Esophagus squamous epithelium (tissue), 4 donors: ENCODE measurements around the gene GP1BA.

Experiments used
- CTCF ChIP-seq, 6 experiments: fragments of 450-650 bp in 4 of 6; fragments of 200-600 bp in 2 of 6; sonication (generic) in 2 of 6; IDR thresholded peaks; one replicate each; pipeline ENCODE4 v1.5.1; 2016 to 2019; ENCODE audit warnings: antibody characterized with exemption in 6 of 6, mild to moderate bottlenecking in 4 of 6, moderate library complexity in 4 of 6
- POLR2A ChIP-seq, 4 donors: fragments of 450-650 bp; IDR thresholded peaks; one replicate each; pipeline ENCODE4 v1.6.1; 2017; ENCODE audit warnings: antibody characterized with exemption in 4 of 4, mild to moderate bottlenecking in 4 of 4, moderate library complexity in 3 of 4

GRCh38 chr17:4903051-4903818 lies 28.8 kb upstream of the GP1BA start, which contains the start of gene CHRNE:
- TF ChIP-seq CTCF (IDR thresholded peaks at IDR 0.05) (peak; percentile 51 to 88 (median 74)), POLR2A (IDR thresholded peaks at IDR 0.05) (no peak)
